Endothelial cell of hepatic sinusoid (primary cell): Measurements from ENCODE around the gene DNLZ.
"Not testable (repeated sequence)": the region's sequence is repeated elsewhere in the genome, so short reads cannot be mapped to it uniquely, and the experiment has no call there.

Experiments
- in situ Hi-C: cut with HindIII; loops from 2 replicates; pipeline ENCODE4 v1.10.0; 2017; ENCODE audit warnings: low sequenced_read_pairs

DNLZ gene

GRCh38 chr9:136361754-136362449 lies 1.6 kb downstream of the DNLZ start:
- in situ Hi-C loops, result loop anchor here (10.0 kb wide), 1 partner anchor 183 kb away; the partner anchor contains the start of gene NOTCH1

GRCh38 chr9:136361047-136361753 lies 2.3 kb downstream of the DNLZ start:
- in situ Hi-C loops, result loop anchor here (10.0 kb wide), 1 partner anchor 184 kb away; the partner anchor contains the start of gene NOTCH1

GRCh38 chr9:136359774-136360718 lies 3.5 kb downstream of the DNLZ start:
- in situ Hi-C loops, result loop anchor here (10.0 kb wide), 1 partner anchor 185 kb away; the partner anchor contains the start of gene NOTCH1

- in situ Hi-C loops, result no loop called here
Observed at GRCh38 chr9:136358888-136359287, 4.7 kb downstream of the DNLZ start.

GRCh38 chr9:136358016-136358415 lies 5.5 kb downstream of the DNLZ start:
- in situ Hi-C loops, result no loop called here

- in situ Hi-C loops, result no loop called here
Observed at GRCh38 chr9:136357202-136357725, 6.3 kb downstream of the DNLZ start.

GRCh38 chr9:136355616-136356557 lies 7.7 kb downstream of the DNLZ start:
- in situ Hi-C loops, result no loop called here

GRCh38 chr9:136354592-136355085 lies 8.9 kb downstream of the DNLZ start:
- in situ Hi-C loops, result no loop called here

- in situ Hi-C loops, result no loop called here
Observed at GRCh38 chr9:136353757-136354488, 9.6 kb downstream of the DNLZ start.

- in situ Hi-C loops, result no loop called here
Observed at GRCh38 chr9:136353088-136353487, 10.5 kb downstream of the DNLZ start.

GRCh38 chr9:136352682-136353081 lies 10.9 kb downstream of the DNLZ start:
- in situ Hi-C loops, result no loop called here

GRCh38 chr9:136351868-136352267 lies 11.7 kb downstream of the DNLZ start:
- in situ Hi-C loops, result not testable (repeated sequence)

GRCh38 chr9:136351252-136351800 lies 12.2 kb downstream of the DNLZ start:
- in situ Hi-C loops, result no loop called here

- in situ Hi-C loops, result no loop called here
Observed at GRCh38 chr9:136349546-136349945, 14.0 kb downstream of the DNLZ start.

GRCh38 chr9:136348691-136349090 lies 14.9 kb downstream of the DNLZ start:
- in situ Hi-C loops, result no loop called here

- in situ Hi-C loops, result no loop called here
Observed at GRCh38 chr9:136347472-136348256, 15.9 kb downstream of the DNLZ start.

- in situ Hi-C loops, result no loop called here
Observed at GRCh38 chr9:136346927-136347465, 16.5 kb downstream of the DNLZ start.

GRCh38 chr9:136346157-136346481 lies 17.4 kb downstream of the DNLZ start:
- in situ Hi-C loops, result no loop called here
